Kasumi-1 (cell line): ENCODE measurements around the gene SBNO2.
"Not testable (repeated sequence)": the region's sequence is repeated elsewhere in the genome, so short reads cannot be mapped to it uniquely, and the experiment has no call there.

Experiments used
- DNase-seq, 2 experiments: peaks; one replicate each; lab custom pipeline; 2025; lab: John Stamatoyannopoulos, UW

SBNO2 gene

GRCh38 chr19:1206150-1206863, 32.2 kb upstream of the SBNO2 start:
- no peak for DNase-seq

DNA sequence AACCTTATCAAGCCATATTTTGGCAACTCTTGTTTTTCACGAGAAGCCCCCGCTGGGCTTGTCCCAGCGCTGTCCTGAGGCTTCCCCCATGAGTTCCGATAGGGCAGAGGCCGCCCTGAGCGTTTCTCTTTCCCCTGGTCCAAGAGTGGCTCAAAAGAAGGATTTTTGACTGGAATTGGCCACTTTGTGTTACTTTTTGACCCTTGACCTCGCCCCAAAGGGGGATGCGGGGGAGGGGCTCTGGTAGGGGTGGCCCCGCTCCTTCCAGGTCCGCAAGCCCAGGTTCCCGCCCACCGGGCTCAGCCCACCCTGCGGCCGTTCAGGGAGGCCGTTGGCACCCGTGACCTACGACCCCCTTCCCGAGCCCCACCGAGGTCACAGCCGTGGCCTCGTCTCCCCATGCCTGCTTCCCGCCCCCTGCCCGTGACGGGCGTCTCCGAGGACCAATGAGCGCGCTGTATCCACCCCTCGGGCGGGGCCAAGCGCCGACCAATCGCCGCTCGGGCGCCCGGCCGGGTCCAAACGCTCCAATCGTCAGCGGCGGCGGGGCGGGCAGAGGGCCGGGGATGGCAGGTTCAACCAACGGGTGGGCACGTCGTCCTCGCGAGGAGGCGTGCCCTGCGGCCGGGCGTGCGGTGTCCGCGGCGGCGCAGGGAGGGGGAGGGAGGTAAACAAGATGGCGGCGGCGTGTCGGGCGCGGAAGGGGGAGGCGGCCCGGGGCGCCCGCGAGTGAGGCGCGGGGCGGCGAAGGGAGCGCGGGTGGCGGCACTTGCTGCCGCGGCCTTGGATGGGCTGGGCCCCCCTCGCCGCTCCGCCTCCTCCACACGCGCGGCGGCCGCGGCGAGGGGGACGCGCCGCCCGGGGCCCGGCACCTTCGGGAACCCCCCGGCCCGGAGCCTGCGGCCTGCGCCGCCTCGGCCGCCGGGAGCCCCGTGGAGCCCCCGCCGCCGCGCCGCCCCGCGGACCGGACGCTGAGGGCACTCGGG, 31.3 kb upstream of the SBNO2 start, which contains the start of gene STK11:
Gene STK11 (plus strand): TSS at position 665 of the 986 bp plus-strand sequence. CDS start 1,136 bp downstream, outside the sequence.
- DNase-seq: peak; percentile 93 to 94

DNA sequence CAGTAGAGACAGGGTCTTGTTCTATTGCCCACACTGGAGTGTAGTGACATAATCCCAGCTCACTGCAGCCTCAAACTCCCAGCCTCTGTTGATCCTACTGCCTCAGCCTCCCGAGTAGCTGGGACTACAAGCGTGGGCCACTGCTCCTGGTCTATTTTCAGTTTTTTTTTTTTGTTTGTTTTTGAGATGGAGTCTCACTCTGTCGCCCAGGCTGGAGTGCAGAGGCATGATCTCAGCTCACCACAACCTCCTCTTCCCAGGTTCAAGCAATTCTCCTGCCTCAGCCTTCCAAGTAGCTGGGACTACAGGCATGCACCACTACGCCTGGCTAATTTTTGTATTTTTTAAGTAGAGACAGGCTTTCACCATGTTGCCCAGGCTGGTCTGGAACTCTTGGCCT, 26.5 kb upstream of the SBNO2 start:
- not testable (repeated sequence) for DNase-seq

- DNase-seq: no peak
Observed at GRCh38 chr19:1199531-1199930, 25.5 kb upstream of the SBNO2 start.

DNA sequence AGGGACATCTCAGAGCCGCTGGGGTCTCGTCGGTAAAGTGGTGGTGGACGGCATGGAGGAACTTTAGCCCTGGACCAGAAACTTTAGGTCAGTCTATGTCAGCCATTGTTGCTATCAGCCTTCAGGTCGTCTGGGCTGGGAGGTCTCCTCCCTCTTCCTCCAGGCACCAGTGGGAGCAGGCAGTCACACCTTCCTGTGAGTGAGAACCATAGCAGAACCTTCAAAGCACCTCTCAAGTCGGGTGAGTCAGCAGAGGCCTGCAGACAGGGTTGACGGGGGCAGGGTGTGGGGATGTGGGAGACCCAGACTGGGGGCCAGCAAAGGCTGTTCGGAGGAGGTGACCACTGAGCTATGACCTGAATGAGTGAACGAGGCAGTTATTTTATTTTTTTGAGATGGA, 15.4 kb upstream of the SBNO2 start:
- DNase-seq: no peak

- no peak for DNase-seq
Observed at GRCh38 chr19:1183543-1184172, 9.6 kb upstream of the SBNO2 start.

- no peak for DNase-seq
Observed at GRCh38 chr19:1182727-1183126, 8.7 kb upstream of the SBNO2 start.

GRCh38 chr19:1182068-1182467, 8.0 kb upstream of the SBNO2 start:
- DNase-seq: no peak

DNA sequence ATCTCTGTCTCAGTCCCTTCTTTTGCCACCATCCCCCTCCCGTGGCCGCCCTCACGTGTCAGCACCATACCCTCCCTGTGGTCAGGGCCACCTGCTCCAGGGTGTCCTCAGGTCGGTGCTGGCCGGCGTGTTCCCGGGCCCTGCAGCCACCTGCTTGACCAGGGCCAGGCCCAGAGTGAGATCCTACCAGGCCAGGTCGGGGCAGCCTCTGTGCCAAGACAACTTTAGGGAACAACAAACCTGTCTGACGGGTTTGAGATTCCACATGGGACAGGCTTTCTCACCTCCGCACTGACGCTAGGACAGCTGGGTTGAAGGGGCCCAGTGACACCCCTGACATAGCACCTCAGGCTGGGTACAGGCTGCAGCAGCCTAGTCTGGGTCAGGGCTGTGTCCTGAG, 7.5 kb upstream of the SBNO2 start:
- no peak for DNase-seq

GRCh38 chr19:1177322-1178114, 3.5 kb upstream of the SBNO2 start:
- DNase-seq: peak; percentile 13 to 27

DNA sequence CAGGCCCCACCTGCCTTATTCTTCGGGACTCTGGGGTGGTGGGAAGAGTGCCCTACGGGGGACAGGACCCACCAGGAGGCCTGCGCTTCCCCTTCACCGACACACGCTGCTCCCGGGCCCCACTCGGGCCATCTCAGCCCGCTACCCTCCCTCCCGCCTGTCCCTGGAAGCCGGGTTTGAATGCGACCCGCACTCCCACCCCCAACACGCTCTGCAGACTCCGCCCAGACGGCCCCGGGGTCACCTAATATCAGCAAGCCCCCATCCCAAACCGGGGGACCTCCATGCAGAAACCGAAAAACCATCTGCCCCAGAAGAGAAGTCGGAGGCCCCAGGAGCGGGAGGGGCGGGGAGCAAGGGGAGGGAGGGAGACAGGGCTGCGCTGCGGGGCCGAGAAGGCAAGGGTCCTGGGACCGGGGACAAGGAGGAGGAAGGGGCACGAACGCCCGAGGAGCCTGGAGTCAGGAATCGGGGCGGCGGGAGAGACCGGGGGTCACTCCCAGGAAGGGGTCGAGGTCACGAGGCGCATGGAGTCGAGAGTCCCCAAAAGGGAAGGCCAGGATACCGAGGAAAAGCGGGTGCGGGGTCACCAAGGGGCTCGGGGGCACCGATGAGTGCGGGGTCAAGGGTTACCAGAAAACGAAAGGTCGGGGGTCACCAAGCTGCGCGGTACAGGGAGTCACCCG, 766 bp downstream of the SBNO2 start:
- DNase-seq: peak in 1 of 2 experiments; percentile 11

DNA sequence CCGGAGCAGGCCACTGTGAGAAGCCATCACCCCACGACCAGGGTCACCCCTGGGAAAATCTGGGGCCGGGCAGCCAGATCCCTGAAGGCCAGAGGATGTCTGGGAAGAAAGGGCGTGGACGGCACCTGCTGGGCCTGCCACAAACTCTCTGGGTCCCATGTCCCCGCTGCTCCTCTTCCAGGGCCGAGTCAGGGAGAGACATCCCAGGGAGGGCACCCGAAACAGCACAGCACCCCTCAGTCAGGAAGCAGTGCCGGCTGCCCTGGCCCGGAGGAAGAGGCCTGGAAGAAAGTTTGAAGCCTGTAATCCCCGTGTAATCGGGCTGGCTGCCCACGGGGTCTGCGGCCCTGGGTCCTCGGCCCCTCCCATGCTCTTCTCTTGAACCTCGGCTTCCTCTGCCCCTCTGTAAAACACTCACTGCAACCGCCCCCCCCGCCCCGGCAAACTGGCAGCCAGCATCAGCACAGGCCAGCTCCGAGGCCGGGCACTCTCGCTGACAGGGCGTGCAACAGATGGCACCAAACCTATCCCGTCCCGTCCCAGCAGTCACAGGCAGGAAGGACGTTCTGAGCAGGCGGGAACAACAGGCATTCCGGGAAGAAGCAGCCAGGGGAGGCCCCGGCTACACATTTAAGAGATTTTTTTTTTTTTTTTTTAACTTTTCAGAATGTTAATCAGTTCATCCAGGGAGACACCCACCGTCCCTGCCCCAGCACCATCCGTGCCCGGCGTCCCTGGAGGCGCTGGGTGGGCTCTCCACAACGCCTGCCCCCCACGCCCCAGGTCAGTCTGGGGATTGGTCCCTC, 1.5 kb downstream of the SBNO2 start:
- peak in 1 of 2 experiments; percentile 18 for DNase-seq

DNA sequence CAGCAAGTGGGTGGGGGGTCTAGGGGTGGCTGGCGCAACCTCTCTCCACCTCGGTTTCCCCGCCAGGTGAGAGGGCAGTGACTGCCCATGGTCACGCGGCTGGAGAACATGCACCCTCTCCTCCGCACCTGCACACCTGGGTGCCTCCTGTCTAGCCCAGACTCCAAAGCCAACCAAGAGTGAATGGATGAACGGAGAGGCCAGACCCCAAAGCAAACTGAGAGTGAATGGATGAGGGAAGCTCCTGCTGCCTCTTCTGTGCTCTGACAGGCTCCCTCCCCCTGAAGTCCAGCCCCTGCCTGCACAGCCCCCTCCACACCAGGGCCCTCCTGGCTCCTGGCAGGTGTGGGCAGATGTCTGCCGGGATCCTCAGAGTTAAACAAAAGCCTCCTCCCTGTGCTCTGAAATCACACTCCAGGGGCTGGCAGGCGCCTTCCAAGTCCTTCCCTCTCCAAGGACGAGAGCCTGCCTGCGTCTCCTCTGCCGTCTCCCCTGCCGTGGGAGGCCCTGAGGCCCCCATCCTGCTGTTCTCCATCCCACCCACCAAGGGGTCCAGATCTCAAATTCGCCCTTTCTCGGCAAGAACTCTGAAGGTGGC, 2.2 kb downstream of the SBNO2 start:
- no peak for DNase-seq

- no peak for DNase-seq
Observed at GRCh38 chr19:1170938-1171754, 2.9 kb downstream of the SBNO2 start.

DNA sequence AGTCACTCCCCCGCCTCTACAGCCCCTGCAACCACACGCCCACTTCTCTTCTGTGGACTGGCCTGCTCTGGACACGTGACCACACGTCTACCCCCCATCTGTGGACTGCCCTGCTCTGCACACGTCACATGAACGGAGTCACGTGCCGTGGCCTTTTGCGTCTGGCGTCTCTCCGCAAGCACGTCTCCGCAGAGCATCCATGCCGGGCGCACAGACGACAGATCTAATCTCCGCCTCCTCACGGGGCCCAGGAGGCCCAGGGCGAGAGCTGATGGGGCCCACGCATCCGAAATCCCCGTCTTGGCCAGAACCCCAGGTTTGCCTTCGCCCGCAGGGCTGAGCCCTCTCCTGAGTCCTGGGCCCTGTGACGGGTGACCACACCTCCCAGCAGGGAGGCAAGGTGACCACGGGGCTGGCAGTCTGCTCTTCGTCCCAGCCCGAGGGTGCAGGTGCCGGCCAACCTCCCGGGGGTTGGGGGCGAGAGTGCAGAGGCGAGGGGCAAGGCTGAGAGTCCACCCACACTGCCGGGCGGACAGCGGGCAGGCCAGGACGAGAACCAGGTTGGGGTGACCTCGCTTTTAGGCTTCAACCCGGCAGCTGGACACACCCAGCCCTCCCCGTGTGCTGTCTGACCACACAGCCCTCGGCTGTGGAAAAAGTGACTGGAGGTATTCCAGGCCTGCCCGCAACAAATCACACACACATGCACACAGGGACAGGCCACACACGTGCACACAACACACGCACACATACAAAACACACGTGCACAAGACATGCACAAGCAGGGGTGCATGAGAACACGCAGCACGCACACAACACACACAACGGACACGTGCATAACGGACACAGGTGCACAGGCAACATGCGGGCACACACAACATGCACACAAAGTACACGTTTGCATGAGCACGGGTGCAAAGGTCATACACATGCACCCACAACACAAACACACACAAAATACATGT, 3.9 kb downstream of the SBNO2 start:
- DNase-seq: no peak

GRCh38 chr19:1169411-1169791, 4.7 kb downstream of the SBNO2 start:
- DNase-seq: no peak

- DNase-seq: no peak
Observed at GRCh38 chr19:1168572-1169410, 5.3 kb downstream of the SBNO2 start.
